B cell (primary cell): ENCODE measurements around the gene CBX3. TPM values are rescaled to one million over a fixed set of nuclear protein-coding genes. Genes with fewer than 3 reads are reported as not detected.

ENCODE experiments used
- ATAC-seq: fragments of 200-7000 bp; cut with Tn5 transposase; one replicate; pipeline ENCODE4 v1.10.0; 2021; ENCODE audit warnings: low read depth, mild to moderate bottlenecking, moderate number of reproducible peaks, moderate library complexity
- CTCF ChIA-PET: fragments of 350-600 bp; sonication (Branson Sonifier 250); formaldehyde crosslinking; loops from one replicate; lab custom pipeline; 2021; ENCODE audit warnings: antibody characterized with exemption, inconsistent platforms; lab: Charles Lee
- POLR2A ChIA-PET: fragments of 350-600 bp; sonication (Branson Sonifier 250); formaldehyde crosslinking; loops from one replicate; lab custom pipeline; 2021; ENCODE audit warnings: antibody characterized with exemption; lab: Charles Lee
- DNase-seq: peaks from one replicate; pipeline ENCODE4 v3.0.0; 2013
- H2AFZ ChIP-seq: 2 replicates; pipeline ENCODE4 v1.6.1; 2012; ENCODE audit warnings: mild to moderate bottlenecking, low read depth, low read length; ENCODE audit not compliant: insufficient read depth, poor library complexity, severe bottlenecking
- H3K27ac ChIP-seq, 2 donors: 1 replicate in 1 of 2; 2 replicates in 1 of 2; pipeline ENCODE4 v1.5.1; 2012 to 2013; ENCODE audit warnings: low read length in 2 of 2, mild to moderate bottlenecking in 2 of 2, moderate library complexity in 1 of 2
- H3K27me3 ChIP-seq, 4 experiments: fragments of 200-600 bp in 1 of 4; sonication (generic) in 1 of 4; replicated peaks in 1 of 4; 1 replicate in 2 of 4; 2 replicates in 2 of 4; pipeline versions ENCODE4 v1.6.1 to v1.7.0; 2013 to 2016; ENCODE audit warnings: low read length in 3 of 4, mild to moderate bottlenecking in 2 of 4, mixed read lengths in 1 of 4, moderate library complexity in 1 of 4; ENCODE audit not compliant: insufficient read depth in 4 of 4, control insufficient read depth in 3 of 4; ENCODE audit errors: control extremely low read depth in 1 of 4
- H3K36me3 ChIP-seq, 2 experiments: replicated peaks in 1 of 2; 1 replicate in 1 of 2; 2 replicates in 1 of 2; pipeline versions ENCODE4 v1.6.1 to v1.7.1; 2013; ENCODE audit warnings: low read length in 1 of 2; ENCODE audit not compliant: insufficient read depth in 2 of 2, control insufficient read depth in 1 of 2; ENCODE audit errors: control extremely low read depth in 1 of 2, extremely low read depth in 1 of 2
- H3K4me1 ChIP-seq, 2 donors: fragments of 200-600 bp in 1 of 2; sonication (generic) in 1 of 2; 1 replicate in 1 of 2; 2 replicates in 1 of 2; pipeline versions ENCODE4 v1.5.1 to v1.6.1; 2013 to 2017; ENCODE audit warnings: low read length in 2 of 2; ENCODE audit not compliant: control insufficient read depth in 2 of 2, insufficient read depth in 2 of 2
- H3K4me2 ChIP-seq: replicated peaks from 2 replicates; pipeline ENCODE3; 2012; ENCODE audit warnings: mild to moderate bottlenecking, low read depth, low read length; ENCODE audit not compliant: poor library complexity, severe bottlenecking
- H3K4me3 ChIP-seq, 5 experiments: fragments of 200-600 bp in 1 of 5; sonication (generic) in 1 of 5; 1 replicate in 3 of 5; 2 replicates in 2 of 5; pipeline versions ENCODE4 v1.5.1 to v1.7.0; 2011 to 2016; ENCODE audit warnings: low read length in 4 of 5, mild to moderate bottlenecking in 4 of 5, low read depth in 2 of 5, control low read depth in 1 of 5, moderate library complexity in 1 of 5; ENCODE audit not compliant: insufficient read depth in 1 of 5; ENCODE audit errors: control extremely low read depth in 1 of 5, extremely low read depth in 1 of 5
- H3K79me2 ChIP-seq: fragments of 200-600 bp; sonication (generic); one replicate; pipeline ENCODE4 v1.6.0; 2016; ENCODE audit warnings: low read length; ENCODE audit not compliant: control insufficient read depth, insufficient read depth
- H3K9ac ChIP-seq: fragments of 200-600 bp; sonication (generic); 2 replicates; pipeline ENCODE4 v1.6.1; 2017; ENCODE audit warnings: mild to moderate bottlenecking, low read length, moderate library complexity
- H3K9me3 ChIP-seq, 3 donors: one replicate each; pipeline versions ENCODE4 v1.6.1 to v1.7.1; 2013; ENCODE audit warnings: low read length in 2 of 3; ENCODE audit not compliant: control insufficient read depth in 2 of 3, insufficient read depth in 1 of 3; ENCODE audit errors: control extremely low read depth in 1 of 3
- H4K20me1 ChIP-seq: 2 replicates; pipeline ENCODE4 v1.6.0; 2012; ENCODE audit warnings: mild to moderate bottlenecking, low read length; ENCODE audit not compliant: insufficient read depth, control insufficient read depth, poor library complexity, severe bottlenecking
- H3K27ac Mint-ChIP-seq: one replicate; pipeline ENCODE4 v1.8.0; 2021; ENCODE audit warnings: mixed read lengths
- H3K27me3 Mint-ChIP-seq: one replicate; pipeline ENCODE4 v1.8.0; 2021; ENCODE audit warnings: mixed read lengths
- H3K4me1 Mint-ChIP-seq: one replicate; pipeline ENCODE4 v1.8.0; 2021; ENCODE audit warnings: mixed read lengths
- H3K4me3 Mint-ChIP-seq: one replicate; pipeline ENCODE4 v1.8.0; 2021; ENCODE audit warnings: mixed read lengths
- H3K9me3 Mint-ChIP-seq: one replicate; pipeline ENCODE4 v1.8.0; 2022; ENCODE audit warnings: mixed read lengths; ENCODE audit not compliant: insufficient read depth
- EZH2 ChIP-seq: IDR thresholded peaks from 2 replicates; pipeline ENCODE4 v1.6.1; 2012; ENCODE audit warnings: borderline replicate concordance, low read depth, mild to moderate bottlenecking, moderate library complexity, low read length; ENCODE audit not compliant: insufficient read depth, poor library complexity, severe bottlenecking
- WGBS: methylation state at CpG from one replicate; pipeline ENCODE4 v1.1.5; 2013; ENCODE audit warnings: missing lambda C conversion rate; ENCODE audit not compliant: insufficient coverage; 5-methylcytosine and 5-hydroxymethylcytosine counted together
- intact Hi-C: fragments of 100-400 bp; cut with micrococcal nuclease; formaldehyde crosslinking; loops from one replicate; pipeline ENCODE4 v1.10.0; 2022
- polyA plus RNA-seq: library from polyadenylated mRNA; depleted of rRNA; stranded (reverse); fragments of >200 nt; gene quantifications from 2 replicates; pipeline ENCODE4 v1.2.3, GENCODE V29; 2012
- total RNA-seq, 2 donors: library from RNA; stranded (reverse); fragments of 120-200 nt in 1 of 2; gene quantifications; 1 replicate in 1 of 2; 2 replicates in 1 of 2; pipeline versions ENCODE4 v1.2.3 to v1.2.4, GENCODE V29; 2013 to 2022
- TF ChIP-seq, protein P1 (sequence below): fragments of 200-600 bp; IDR thresholded peaks from one replicate; pipeline ENCODE4 v1.8.0; 2022; ENCODE audit warnings: antibody characterized with exemption, mild to moderate bottlenecking

CBX3 gene
- total and polyA plus RNA-seq, 2 donors (not counting 1 experiment from before 2014, with no cell fraction given), result 43.9 to 126 TPM

GRCh38 chr7:26153823-26154783, 47.4 kb upstream of the CBX3 start:
- DNase-seq, result no peak
- Histone ChIP-seq H3K79me2 (no peaks in the 10 kb centered on the region), H3K27me3 (no peaks in the 10 kb centered on the region), H3K27ac (no peak overlapping the region), H3K36me3 (no peaks in the 10 kb centered on the region), H3K4me2 (peak overlapping the region; percentile 95), H2AFZ (peak overlapping the region; percentile 96), H3K9me3 (peaks cover 0 to 3% (median 0%) of the 10 kb centered on the region in 3 donors), H3K4me1 (peaks cover 45 to 55% of the 10 kb centered on the region in 2 donors), H3K4me3 (peak overlapping the region in 2 of 5 experiments; percentile 62 to 90), H3K9ac (no peak overlapping the region), H4K20me1 (no peaks in the 10 kb centered on the region)
- Mint-ChIP-seq H3K27ac (peak overlapping the region; percentile 84), H3K4me1 (peaks cover 63% of the 10 kb centered on the region), H3K4me3 (peak overlapping the region; percentile 96), H3K27me3 (no peaks in the 10 kb centered on the region), H3K9me3 (no peaks in the 10 kb centered on the region)
- CTCF ChIA-PET, result interaction anchor here (1.1 kb wide), 1 partner anchor 64 kb away, joined by 3 read pairs; no protein-coding TSS in a partner anchor
- TF ChIP-seq, protein P1, sequence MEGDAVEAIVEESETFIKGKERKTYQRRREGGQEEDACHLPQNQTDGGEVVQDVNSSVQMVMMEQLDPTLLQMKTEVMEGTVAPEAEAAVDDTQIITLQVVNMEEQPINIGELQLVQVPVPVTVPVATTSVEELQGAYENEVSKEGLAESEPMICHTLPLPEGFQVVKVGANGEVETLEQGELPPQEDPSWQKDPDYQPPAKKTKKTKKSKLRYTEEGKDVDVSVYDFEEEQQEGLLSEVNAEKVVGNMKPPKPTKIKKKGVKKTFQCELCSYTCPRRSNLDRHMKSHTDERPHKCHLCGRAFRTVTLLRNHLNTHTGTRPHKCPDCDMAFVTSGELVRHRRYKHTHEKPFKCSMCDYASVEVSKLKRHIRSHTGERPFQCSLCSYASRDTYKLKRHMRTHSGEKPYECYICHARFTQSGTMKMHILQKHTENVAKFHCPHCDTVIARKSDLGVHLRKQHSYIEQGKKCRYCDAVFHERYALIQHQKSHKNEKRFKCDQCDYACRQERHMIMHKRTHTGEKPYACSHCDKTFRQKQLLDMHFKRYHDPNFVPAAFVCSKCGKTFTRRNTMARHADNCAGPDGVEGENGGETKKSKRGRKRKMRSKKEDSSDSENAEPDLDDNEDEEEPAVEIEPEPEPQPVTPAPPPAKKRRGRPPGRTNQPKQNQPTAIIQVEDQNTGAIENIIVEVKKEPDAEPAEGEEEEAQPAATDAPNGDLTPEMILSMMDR, result no peak
- TF ChIP-seq EZH2, result no peak
- POLR2A ChIA-PET, result interaction anchor here (0.5 kb wide), 1 partner anchor 88 kb away, joined by 3 read pairs; no protein-coding TSS in a partner anchor
- ATAC-seq, result no peak
- intact Hi-C loops, result loop anchor here (1.0 to 5.0 kb wide), 5 partner anchors 45 to 711 kb away; partner anchors contain the start of gene SKAP2
- WGBS, result 79% methylated on average over 10 of the region's 15 CpGs
